Prostate gland (tissue), 2 donors: ENCODE data around the gene PLP2. TPM values are rescaled to one million over a fixed set of nuclear protein-coding genes. Genes with fewer than 3 reads are reported as not detected.

Experiments
- DNase-seq: peaks from one replicate; pipeline ENCODE4 v3.0.0-alpha.2; 2019; ENCODE audit warnings: low spot score
- H3K27ac ChIP-seq, 2 donors: fragments of 200-600 bp; sonication (generic); 2 replicates each; pipeline ENCODE4 v1.5.1; 2017 to 2019
- H3K27me3 ChIP-seq: fragments of 200-600 bp; sonication (generic); replicated peaks from 2 replicates; pipeline ENCODE4 v1.5.1; 2019; ENCODE audit not compliant: insufficient read depth
- H3K36me3 ChIP-seq, 2 donors: fragments of 200-600 bp; sonication (generic); 1 replicate in 1 of 2; 2 replicates in 1 of 2; pipeline versions ENCODE4 v1.5.1 to v1.8.1; 2017 to 2019
- H3K4me1 ChIP-seq: fragments of 200-600 bp; sonication (generic); replicated peaks from 2 replicates; pipeline ENCODE4 v1.5.1; 2019
- H3K4me3 ChIP-seq, 2 donors: fragments of 200-600 bp; sonication (generic); 2 replicates each; pipeline ENCODE4 v1.5.1; 2017 to 2019
- H3K9me3 ChIP-seq: fragments of 200-600 bp; sonication (generic); 2 replicates; pipeline ENCODE4 v1.5.1; 2017
- POLR2A ChIP-seq: fragments of 450-650 bp; IDR thresholded peaks from one replicate; pipeline ENCODE4 v1.6.1; 2016; ENCODE audit warnings: antibody characterized with exemption, mild to moderate bottlenecking
- POLR2AphosphoS5 ChIP-seq: sonication (generic); formaldehyde crosslinking; IDR thresholded peaks from one replicate; pipeline ENCODE4 v1.6.1; 2017; ENCODE audit warnings: antibody characterized with exemption
- WGBS: methylation state at CpG from one replicate; pipeline ENCODE4 v1.1.5; 2018; 5-methylcytosine and 5-hydroxymethylcytosine counted together
- intact Hi-C: fragments of 100-400 bp; cut with DNase I; formaldehyde crosslinking; loops from one replicate; pipeline ENCODE4 v1.14.2; 2022
- total RNA-seq, 2 donors: library from RNA; depleted of rRNA; stranded (reverse); fragments of >200 nt; gene quantifications; one replicate each; pipeline ENCODE4 v1.1.0, GENCODE V29; 2016
- TF ChIP-seq, protein P1 (sequence below), 4 experiments: fragments of 200-600 bp in 2 of 4; fragments of 450-650 bp in 2 of 4; sonication (generic) in 2 of 4; IDR thresholded peaks; 1 replicate in 3 of 4; 2 replicates in 1 of 4; pipeline ENCODE4 v1.5.1; 2016 to 2019; ENCODE audit warnings: antibody characterized with exemption in 4 of 4, mild to moderate bottlenecking in 2 of 4, moderate library complexity in 2 of 4

Gene PLP2
- total RNA-seq, 2 donors from 2014 or later: 24.3 to 34.7 TPM

DNA sequence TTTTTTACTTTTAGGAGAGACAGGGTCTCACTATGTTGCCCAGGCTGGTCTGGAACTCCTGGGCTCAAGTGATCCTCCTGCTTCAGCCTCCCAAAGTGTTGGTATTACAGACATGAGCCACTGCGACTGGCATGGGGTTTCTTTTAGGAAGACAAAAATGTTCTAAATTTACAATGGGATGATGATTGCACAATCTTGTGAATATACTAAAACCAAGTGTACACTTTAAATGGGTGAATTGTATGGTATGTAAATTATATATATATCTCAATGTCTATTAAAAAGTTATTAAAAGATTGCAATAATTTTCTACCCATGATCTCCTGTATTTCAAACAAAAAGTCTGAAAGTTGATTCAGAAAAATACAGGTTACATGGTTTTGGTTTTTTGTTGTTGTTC is 18.2 kb upstream of the PLP2 start:
- TF ChIP-seq, protein P1, sequence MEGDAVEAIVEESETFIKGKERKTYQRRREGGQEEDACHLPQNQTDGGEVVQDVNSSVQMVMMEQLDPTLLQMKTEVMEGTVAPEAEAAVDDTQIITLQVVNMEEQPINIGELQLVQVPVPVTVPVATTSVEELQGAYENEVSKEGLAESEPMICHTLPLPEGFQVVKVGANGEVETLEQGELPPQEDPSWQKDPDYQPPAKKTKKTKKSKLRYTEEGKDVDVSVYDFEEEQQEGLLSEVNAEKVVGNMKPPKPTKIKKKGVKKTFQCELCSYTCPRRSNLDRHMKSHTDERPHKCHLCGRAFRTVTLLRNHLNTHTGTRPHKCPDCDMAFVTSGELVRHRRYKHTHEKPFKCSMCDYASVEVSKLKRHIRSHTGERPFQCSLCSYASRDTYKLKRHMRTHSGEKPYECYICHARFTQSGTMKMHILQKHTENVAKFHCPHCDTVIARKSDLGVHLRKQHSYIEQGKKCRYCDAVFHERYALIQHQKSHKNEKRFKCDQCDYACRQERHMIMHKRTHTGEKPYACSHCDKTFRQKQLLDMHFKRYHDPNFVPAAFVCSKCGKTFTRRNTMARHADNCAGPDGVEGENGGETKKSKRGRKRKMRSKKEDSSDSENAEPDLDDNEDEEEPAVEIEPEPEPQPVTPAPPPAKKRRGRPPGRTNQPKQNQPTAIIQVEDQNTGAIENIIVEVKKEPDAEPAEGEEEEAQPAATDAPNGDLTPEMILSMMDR (IDR thresholded peaks at IDR 0.05): no peak
- TF ChIP-seq POLR2A: no peak
- Histone ChIP-seq H3K36me3 (no peaks in the 10 kb centered on the region), H3K9me3 (no peaks in the 10 kb centered on the region), H3K27me3 (no peaks in the 10 kb centered on the region), H3K27ac (no peak overlapping the region), H3K4me3 (no peak overlapping the region), H3K4me1 (no peaks in the 10 kb centered on the region)
- DNase-seq: no peak
- intact Hi-C loops: no loop called here
- WGBS: 94% methylated on average over 1 of the region's 1 CpG

DNA sequence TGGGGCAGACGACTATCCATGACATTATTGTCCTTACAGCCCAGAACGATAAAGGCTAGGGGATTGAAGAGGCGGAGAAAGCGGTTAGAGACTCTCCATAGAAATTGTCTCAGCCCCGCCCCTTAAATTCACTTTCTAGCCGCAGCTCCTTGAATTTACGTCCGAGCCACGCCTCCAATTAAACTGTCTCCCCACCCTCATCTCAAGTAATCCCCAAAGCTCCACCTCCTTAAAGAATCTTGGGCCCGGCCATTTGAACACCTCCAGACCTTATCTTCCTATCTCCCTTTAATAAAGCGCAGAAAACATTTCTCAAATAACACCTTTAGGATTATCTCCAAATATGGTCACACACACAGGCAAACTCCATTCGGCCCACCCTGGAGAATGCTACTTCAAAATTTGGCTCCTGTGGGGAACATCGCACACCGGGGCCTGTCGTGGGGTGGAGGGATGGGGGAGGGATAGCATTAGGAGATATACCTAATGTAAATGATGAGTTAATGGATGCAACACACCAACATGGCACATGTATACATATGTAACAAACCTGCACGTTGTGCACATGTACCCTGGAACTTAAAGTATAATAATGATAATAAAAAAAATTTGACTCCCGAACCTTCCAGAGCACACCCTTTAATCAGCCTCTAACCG is 16.3 kb upstream of the PLP2 start:
- Histone ChIP-seq H3K4me1 (no peaks in the 10 kb centered on the region), H3K9me3 (no peaks in the 10 kb centered on the region), H3K36me3 (no peaks in the 10 kb centered on the region), H3K4me3 (peak overlapping the region; percentile 39 to 40), H3K27me3 (no peaks in the 10 kb centered on the region), H3K27ac (peak overlapping the region; percentile 91)
- 1% methylated on average over 18 of the region's 18 CpGs for WGBS
- TF ChIP-seq POLR2AphosphoS5 (peak; percentile 43), POLR2A (peak; percentile 32)
- TF ChIP-seq, protein P1 (IDR thresholded peaks at IDR 0.05): no peak
- peak; percentile 36 for DNase-seq
- intact Hi-C loops: no loop called here

DNA sequence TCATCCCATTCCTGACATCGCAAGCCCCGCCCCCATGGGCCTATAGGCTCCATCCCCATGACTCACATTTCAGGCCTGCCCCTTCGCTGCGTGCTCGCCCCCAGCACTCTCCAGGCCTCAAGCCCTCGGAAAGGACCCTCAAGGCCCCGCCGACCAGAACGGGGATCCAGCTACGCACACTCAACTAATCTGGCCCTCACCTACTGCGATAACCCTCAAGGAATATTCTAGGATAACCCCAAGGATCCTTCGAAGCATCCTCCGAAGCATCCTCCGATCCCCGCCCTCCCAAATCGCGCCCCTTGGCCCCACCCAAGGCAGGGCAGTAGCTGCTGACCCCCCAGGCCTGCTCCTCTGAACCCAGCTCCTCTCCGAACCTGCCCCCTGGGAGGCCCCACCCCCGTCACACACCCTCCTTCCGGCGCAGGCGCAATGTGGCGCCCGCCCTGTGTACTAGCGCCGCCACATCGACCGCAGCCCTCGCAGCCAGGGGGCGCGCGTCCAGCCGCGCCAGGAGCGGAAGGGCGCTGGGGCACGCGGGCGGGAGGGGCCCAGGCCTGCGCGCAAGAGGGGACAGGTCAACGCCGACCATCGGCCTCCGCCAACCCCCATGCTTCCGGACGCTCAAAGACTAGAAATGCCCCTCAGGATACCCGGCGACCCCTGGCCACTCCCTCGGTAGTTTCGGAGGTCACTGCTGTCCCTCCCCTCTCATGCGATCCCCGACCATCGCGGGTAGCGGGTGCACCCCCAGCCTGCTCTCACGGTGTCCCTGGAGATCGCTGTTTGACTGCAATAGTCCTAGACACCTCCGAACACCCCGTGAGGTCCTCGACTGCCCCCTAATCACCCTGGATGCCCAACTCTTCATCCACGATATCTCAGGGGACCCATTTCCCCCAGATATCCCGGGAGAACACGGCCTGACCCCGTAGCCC is 15.5 kb upstream of the PLP2 start:
- Histone ChIP-seq H3K27ac (peak overlapping the region; percentile 91), H3K9me3 (no peaks in the 10 kb centered on the region), H3K27me3 (no peaks in the 10 kb centered on the region), H3K4me3 (peak overlapping the region; percentile 39 to 40), H3K36me3 (no peaks in the 10 kb centered on the region), H3K4me1 (no peaks in the 10 kb centered on the region)
- WGBS: 4% methylated on average over 59 of the region's 65 CpGs
- intact Hi-C loops: no loop called here
- DNase-seq: peak; percentile 81
- TF ChIP-seq POLR2A: peak; percentile 45
- peak; percentile 63 for TF ChIP-seq POLR2AphosphoS5
- TF ChIP-seq, protein P1 (IDR thresholded peaks at IDR 0.05): peak; percentile 59 to 94 (median 86)

DNA sequence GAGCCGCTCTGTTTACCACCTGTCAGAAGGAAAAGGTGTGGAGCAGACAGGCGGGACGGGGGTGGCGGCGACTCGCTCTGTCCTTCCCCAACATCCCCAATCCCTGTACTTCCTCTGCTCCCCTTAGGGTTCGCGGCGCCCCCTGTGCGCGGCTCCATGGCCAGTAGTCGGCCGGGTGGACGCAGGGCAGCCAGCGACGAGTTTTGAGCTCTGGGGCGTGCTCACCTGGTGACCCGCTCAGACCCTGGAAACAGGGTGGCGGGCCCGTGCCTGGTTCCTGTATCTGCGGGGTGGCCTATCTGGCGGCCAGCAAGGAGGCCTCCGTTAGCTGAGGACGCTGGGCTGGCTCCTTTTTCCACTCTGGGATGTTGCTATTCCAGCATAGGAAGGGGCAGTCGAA is 14.5 kb upstream of the PLP2 start:
- intact Hi-C loops: no loop called here
- Histone ChIP-seq H3K36me3 (no peaks in the 10 kb centered on the region), H3K9me3 (no peaks in the 10 kb centered on the region), H3K4me3 (no peak overlapping the region), H3K27me3 (no peaks in the 10 kb centered on the region), H3K27ac (no peak overlapping the region), H3K4me1 (no peaks in the 10 kb centered on the region)
- 86% methylated on average over 13 of the region's 25 CpGs for WGBS
- TF ChIP-seq POLR2AphosphoS5: no peak
- TF ChIP-seq, protein P1 (IDR thresholded peaks at IDR 0.05): no peak
- no peak for TF ChIP-seq POLR2A
- no peak for DNase-seq
